ENCODE results near the gene TSACC.

Gene TSACC

GRCh38 chr1:156376958-156377919, 38.9 kb downstream of the TSACC start:
- DNase-seq: no peak

GRCh38 chr1:156378557-156378956, 40.2 kb downstream of the TSACC start:
- no peak for DNase-seq

GRCh38 chr1:156379420-156380165, 41.3 kb downstream of the TSACC start:
- no peak for DNase-seq

GRCh38 chr1:156382561-156382960, 44.2 kb downstream of the TSACC start:
- DNase-seq: no peak

- DNase-seq: peak; percentile 5 to 39
These were observed 44.7 kb downstream of the TSACC start for GRCh38 chr1:156383023-156383422.

- no peak for DNase-seq
These were observed 45.7 kb downstream of the TSACC start for GRCh38 chr1:156384007-156384406.

- DNase-seq: no peak
These were observed 46.3 kb downstream of the TSACC start for GRCh38 chr1:156384658-156385057.

- no peak for DNase-seq
These were observed 47.3 kb downstream of the TSACC start for GRCh38 chr1:156385534-156386031.

- no peak for DNase-seq
These were observed 48.0 kb downstream of the TSACC start for GRCh38 chr1:156386134-156386901.

- no peak for DNase-seq
These were observed 48.9 kb downstream of the TSACC start for GRCh38 chr1:156386949-156387869.

- no peak for DNase-seq
These were observed 49.5 kb downstream of the TSACC start for GRCh38 chr1:156387870-156388173.

- DNase-seq: no peak
These were observed 50.1 kb downstream of the TSACC start for GRCh38 chr1:156388174-156389137.

- no peak for DNase-seq
These were observed 51.0 kb downstream of the TSACC start for GRCh38 chr1:156389311-156389710.

- no peak for DNase-seq
These were observed 52.4 kb downstream of the TSACC start for GRCh38 chr1:156390469-156391365.

GRCh38 chr1:156391366-156391677, 53.0 kb downstream of the TSACC start:
- no peak for DNase-seq

GRCh38 chr1:156391701-156392100, 53.4 kb downstream of the TSACC start:
- DNase-seq: no peak

- DNase-seq: no peak
These were observed 54.1 kb downstream of the TSACC start for GRCh38 chr1:156392452-156392853.

- no peak for DNase-seq
These were observed 54.8 kb downstream of the TSACC start for GRCh38 chr1:156393095-156393494.

- no peak for DNase-seq
These were observed 55.8 kb downstream of the TSACC start for GRCh38 chr1:156394082-156394481.
